Measurements from ENCODE around the gene NOC4L.
"Not testable (repeated sequence)": the region's sequence is repeated elsewhere in the genome, so short reads cannot be mapped to it uniquely, and the experiment has no call there.

Gene NOC4L

DNA sequence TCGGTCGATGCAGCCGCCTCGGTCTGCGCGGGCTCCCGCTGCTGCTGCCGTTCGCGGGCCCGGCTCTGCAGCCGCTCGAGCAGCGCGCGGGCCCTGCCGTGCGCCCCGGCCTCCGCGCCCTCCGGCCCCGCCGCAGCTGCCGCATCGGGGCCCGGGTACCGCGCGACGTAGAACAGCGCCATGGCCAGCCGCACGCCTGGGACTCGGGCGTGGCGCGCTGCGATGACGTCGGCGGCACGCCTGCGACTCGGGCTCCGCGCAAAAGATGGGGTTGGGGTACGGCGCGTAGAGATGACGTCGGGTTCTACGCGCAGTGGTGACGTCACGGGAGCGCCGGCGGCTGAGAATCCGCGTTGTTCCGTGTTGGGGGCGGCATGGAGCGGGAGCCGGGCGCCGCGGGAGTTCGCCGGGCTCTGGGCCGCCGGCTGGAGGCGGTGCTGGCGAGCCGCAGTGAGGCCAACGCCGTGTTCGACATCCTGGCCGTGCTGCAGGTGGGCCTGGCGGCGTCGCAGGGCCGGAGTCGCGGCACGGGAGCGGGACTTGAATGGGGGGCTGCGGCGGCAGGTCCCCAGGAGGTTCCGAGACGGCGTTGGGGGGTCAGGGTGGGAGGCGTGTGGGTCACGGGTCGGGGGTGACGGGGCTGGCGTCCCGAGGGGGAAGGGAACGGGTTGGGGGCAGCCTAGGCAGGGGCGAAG, at the start of gene NOC4L, which contains the start of gene DDX51:
Gene NOC4L (plus strand): TSS at position 343 of the 695 bp plus-strand sequence. CDS start 32 bp downstream, at position 375.
Gene DDX51 (minus strand): TSS at position 205 of the 695 bp plus-strand sequence. CDS start 23 bp downstream, at position 182.
- DNase-seq = peak; percentile 73 to 94

DNA sequence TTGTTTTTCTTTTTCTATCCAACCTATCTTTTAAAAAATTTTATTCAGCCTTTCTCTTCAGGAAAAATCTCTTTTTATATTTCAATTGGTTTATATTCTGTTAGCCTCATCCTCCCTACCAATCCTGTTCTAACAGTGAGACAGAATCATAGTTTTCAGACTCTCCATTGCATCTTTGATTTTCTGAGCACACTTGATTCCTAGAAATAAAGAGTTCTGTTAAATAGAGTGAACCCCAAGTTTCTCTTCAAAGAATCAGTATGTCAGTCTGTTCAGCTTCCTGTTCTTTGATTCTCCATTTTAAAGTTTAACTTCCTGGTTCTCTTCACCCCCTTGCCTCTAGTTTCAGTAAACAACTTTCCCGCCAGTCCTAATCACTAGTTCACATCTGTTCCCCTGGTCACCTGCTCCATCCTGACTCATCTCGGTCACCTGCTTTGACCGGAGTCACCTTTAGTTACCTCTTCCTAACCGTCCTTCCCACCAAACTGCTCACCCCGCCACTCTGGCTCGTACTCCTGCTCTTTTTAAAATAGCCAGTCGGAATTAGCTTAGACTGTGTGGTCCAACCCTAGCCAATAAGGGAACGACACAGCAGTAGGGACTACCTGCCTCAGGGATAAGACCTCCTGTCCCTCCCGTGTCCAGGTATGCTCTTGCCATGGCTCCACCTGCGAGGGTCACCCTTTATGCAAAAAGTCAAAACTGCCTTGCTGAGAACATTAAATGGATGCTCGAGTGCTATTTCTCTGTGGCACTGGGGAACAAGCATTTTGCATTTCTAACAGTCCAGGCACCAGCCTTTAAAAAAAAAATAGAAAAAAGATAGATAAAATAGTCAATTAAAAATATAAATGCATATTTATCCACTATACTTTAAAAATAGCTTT, 48.5 kb upstream of the NOC4L start:
- DNase-seq = no peak

DNA sequence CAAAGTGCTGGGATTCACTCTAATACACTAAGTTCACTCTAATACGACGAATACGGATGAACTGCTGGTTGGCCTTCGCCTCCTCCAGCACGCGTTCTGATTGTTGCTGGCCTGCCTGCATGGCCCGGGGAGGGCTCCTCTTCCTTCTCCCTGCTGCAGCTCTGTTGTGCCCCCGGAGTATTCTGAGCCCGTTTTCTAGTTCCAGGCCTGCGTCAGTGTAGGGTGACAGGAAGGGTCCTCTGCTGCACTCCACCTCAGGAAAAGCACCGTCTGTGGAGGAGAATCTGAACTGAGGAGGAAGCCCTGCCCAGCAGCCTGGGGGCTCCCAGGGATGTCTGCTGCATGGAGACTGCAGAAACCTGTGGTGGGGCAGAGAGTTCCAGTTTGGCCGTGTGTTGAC, 44.5 kb upstream of the NOC4L start:
- DNase-seq = no peak

DNA sequence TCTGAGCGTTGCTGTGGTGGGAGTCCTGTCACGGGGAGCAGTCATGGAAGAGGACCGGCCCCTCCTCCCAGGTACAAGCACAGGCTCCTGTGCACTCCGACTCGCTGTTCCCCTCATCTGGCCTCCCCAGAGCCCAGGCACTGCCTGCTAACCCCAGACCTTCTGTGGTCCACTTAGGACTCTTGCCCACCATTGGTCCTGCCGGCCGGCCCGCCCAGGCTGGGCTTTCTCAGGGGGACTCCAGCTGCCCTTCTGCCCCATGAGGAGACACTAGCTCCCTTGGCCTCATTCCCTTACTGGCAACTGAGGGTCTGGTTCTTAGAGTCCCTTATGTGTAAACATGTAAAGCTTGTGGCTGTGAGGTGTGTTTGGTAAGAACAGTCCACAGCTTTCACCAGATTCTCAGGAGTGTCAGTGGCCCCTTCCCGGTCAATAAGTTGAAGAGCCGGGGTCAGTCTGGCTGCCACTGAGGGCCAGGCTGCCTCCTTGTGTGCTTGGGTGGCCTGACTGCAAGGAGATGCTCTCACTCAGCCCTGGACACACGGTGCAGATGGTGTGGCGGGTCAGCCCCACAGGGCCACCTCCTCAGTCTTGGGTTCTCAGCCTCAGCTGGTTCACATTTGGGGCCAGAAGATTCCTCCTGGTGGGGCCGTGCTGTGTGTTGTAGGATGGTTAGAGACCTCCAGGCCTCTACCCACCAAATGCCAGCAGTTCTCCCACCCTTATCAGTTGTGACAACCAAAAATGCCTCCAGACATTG, 43.8 kb upstream of the NOC4L start:
- no peak for DNase-seq

DNA sequence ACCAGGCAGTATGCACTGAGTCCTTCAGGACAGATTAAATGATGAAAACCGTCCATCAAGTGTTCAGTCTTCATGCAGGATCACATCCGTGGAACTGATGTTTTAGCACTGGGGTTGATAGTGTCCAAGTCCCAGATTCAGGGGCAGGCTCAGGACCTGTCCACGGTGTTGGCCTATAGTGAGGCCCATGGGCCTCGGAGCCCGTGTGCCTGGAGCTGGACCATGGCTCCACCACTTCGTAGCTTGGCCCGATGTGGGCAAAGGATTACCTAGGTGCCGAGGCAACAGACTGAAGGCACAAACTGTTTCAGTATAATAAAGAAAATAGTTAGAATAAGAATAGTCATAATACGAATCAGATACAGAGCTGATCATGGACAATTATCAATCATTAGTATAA, 42.0 kb upstream of the NOC4L start:
- no peak for DNase-seq

DNA sequence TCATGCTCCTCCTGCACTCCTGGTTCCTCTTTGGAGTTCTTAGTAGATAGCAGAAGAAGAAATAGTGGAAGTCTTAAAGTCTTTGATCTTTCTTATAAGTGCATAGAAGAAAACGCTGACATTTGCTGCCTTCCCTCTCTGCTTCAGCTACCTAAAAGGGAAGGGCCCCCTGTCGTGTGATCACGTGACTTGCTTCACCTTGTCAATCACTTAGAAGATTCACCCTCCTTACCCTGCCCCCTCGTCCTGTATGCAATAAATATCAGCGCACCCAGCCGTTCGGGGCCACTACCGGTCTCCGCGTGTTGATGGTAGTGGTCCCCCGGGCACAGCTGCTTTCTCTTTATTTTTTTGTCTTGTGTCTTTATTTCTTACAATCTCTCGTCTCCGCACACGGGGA, 41.2 kb upstream of the NOC4L start:
- DNase-seq = not testable (repeated sequence)

DNA sequence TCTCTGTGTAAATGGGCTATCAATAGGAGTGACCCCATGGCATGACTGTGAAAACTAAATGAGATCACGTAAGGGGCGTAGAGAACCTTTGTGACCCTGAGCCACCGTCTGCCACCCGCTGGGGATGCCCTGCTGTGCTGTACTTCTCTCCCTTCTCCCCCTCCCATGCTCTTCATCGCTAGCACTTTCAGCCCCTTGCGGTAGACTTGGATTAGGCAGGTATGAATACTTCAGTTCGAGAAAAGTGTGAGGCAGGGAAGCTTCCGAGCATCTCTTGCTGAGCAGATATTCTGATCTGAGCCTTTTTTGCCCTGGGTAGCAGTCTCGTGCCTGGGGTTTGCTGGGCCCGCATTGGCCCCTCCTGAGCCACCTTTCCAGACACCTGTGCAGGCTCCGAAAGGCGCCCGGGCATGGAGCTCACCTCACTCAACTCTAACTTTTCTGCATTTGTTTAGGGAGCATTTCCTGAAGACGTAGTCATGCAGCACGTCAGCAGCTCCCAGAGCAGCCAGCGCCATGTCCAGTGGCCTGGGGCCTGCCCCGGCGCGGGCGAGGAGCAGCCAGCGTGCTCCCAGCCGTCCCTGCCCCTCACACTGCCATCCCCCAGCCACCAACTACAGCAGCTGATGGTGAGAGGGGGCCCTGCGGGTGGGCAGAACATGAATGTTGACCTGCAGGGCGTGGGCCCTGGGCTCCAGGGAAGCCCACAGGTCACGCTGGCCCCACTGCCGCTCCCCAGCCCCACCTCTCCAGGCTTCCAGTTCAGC, 40.5 kb upstream of the NOC4L start:
- no peak for DNase-seq

DNA sequence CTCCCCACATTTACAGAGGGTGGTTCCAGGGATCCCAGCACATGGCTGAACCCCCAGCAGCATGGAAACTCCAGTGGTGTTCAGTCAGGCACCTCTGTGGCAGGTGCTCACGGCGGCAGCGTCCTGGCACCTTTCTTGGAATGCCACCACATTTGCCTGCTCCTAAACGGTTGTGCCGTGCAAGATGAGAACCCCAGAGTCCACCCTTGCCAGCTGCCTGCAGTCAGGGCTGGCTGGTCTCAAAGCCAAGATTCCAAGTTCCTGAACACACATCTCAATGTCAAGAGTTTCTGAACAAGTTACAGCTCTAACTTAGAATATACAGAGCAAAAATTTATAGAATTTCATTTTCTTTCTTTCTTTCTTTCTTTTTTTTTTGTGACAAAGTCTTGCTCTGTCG, 38.8 kb upstream of the NOC4L start:
- no peak for DNase-seq

DNA sequence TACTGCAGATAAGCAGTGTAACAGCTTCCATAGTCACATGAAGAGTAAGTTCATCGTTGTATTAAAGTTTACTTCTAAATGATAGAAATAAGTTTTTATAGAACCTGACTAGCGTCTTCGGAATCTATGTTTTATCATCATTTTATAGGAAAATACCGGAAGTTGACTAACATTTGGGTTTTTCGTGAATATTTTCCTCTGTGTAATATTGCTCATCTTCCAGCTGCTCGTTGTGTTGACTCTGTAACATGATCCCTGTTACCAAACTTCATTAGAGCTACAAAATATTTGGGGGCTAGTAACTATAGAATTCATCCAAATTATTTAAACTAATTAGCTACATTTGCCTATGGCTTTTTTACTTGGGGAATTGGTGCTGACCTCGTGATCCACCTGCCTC, 37.3 kb upstream of the NOC4L start:
- no peak for DNase-seq

DNA sequence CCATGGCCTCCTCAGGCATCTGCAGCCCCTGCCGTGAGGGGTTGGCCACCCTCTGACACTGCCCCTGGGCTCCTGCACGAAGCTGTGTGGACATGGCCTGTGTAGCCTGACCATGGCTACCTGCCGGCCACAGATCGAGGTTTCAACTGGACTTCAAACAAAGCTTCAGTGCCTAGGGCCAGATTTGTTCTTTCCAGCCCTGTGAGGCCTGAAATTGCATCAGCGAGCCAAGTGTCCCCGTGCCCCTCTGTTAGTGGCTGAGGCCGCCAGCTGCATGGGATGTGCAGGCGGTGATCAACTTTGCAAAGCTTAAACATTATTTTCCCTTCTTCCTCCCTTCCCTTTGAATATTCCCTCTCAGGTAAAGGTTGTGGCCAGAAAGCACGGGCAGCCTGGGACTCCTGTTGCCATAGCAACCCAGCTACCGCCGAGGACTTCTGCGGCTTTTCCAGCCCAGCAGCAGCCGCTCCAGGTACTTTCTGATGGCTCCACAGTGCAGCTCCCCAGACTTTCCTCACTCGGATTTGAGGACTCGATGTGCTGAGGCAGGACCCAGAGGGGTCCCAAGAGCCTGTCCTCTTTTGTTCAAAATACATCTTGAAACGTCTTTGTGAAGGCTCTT, 35.9 kb upstream of the NOC4L start:
- DNase-seq = peak; percentile 15 to 76

DNA sequence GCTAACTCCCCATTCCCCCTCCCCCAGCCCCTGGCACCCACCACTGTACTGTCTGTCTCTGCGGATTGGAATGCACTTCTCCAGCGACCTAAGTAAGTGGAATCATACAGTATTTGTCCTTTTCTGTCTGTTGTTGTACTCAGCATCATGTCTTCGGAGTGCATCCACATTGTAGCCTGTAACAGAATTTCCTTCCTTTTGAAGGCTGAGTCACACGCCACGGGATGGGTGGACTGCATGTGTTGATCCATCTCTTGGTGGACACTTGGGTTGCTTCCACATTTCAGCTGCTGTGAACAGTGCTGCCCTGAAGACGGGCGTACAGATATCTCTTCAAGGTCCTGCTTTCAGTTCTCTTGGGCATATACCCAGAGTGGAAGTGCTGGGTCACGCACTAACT, 34.5 kb upstream of the NOC4L start:
- no peak for DNase-seq

DNA sequence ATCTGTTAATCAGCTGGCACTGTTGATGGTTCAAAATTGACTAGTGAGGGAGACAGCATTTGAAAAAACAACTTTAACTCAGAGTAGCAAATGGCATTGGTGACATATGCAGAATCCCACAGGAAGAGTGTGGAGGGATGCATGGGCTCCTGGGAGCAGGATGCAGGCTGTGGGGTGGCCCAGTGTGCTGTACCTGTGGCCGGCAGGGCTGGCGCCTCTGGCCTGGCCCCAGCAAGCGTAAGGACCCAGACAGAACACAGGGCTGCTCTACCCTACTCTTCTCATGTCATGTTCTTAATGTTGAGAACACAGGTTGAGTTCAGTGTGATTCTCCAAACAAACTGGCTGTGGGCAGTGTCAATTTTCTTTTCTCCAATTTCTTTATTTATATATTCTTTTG, 33.6 kb upstream of the NOC4L start:
- no peak for DNase-seq

DNA sequence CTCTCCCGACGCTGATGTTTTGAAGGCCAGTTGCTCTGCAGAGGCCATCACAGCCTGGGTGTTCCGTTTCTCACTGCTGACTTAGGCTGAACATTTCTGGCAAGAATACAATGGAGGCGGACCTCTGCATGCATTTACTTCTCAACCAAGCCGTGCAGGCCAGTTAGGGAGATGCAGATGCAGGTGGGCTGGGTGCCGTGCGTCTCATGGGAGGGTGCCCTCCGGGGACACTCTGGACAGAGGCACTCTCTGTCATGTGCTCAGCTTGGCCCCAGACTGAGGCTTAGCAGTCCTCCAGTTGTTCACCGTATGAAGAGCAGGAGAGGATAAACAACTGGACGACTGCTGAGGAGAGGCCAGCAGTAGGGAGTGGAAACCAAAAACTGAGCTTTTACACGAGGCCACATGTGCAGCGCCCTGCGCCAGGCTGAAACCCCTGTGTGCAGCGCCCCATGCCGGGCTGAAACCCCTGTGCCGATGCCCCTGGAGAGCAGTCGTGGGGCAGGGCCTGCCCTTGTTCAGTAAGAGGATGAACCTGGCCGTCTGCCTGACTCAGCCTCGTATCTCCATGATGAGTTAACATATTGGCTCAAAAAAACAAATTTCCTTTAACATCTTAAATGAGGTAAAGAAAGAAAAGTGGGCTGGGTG, 32.5 kb upstream of the NOC4L start:
- no peak for DNase-seq

DNA sequence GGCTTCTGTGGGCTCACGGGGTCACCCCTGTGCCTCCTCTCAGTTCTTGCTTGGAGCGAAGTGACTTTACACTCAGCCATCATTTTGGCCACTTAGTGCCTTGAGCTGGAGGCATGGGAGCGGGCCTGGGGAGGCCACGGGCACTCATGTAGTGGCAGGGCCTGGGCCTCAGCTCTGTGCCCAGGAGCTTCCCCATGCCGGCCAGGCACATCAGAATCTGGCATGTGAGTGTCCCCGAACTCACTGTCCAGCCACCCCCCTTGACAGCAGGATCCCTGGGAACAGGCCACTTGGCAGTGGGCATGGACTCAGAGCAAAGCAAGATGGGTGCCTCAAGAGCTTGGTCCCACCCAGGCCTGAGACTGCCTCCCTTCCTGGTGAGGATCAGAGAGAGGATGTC, 29.6 kb upstream of the NOC4L start:
- DNase-seq = no peak

DNA sequence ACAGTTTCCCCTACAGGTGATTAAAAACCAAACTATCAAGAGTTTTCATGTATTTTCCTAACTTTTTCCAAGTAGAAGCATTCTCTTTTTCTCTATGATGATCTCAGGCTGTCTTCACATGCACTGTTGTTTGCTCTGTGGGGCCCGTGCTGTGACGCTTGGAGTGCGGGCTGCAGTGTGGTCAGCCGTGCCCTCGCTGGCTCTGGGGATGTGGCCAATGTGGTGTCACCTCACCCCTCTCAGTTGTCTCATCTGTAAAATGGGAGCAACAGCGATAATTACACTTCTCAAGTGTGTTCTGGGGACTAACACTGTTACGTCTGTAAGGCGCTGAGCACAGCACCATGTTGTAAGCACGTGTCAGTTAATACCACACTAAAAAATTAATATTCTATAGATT, 28.8 kb upstream of the NOC4L start:
- DNase-seq = no peak

DNA sequence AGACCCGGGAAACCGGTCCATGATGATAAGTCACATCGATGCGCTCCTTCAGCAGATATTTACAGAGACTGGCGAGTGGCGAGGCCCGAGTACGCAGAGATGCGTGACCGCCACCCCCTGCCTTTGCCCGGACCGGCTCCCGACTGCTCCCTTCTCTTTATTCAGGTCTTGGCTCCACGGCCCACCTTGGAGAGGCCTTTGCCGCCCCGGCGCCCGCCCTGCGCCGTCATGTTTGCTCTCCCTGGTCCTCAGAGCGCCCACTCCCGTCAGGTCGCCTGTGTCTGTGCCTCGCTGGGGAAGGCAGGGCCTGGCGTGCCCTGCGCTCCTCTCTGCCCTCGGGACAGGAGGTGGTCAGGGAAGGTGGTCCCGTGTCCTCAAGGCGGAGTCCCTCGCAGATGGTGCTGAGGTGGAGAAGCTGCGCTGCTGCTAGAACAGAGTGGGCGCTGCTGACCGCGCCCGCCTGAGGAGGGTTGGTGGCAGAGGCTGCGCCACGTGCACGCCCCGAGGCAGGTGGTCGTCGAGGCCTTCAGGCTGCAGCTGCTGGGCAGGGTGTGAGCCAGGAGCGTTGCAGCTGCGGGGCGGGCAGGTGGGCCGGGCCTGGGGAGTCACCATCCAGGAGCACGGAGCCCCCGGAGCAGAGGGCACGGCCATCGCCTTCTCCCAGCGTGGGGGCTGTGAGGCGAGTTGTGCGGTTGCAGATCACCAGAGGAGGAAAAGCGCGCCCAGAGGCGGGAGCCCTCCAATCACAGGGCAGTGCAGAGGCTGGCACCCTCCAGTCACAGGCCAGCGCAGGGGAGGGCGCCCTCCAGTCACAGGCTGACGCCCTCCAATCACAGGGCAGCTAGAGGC, 27.3 kb upstream of the NOC4L start:
- no peak for DNase-seq

DNA sequence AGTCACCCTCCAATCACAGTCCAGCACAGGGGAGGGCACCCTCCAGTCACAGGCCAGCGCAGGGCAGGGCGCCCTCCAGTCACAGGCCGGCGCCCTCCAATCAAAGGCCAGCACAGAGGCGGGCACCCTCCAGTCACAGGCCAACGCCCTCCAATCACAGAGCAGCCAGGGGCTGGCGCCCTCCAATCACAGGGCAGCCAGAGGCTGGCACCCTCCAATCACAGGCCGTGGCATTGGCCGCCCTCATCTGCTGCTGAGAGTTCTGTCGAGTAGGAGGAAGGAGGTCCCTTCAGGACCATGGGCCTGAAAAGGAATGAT, 26.7 kb upstream of the NOC4L start:
- DNase-seq = no peak

DNA sequence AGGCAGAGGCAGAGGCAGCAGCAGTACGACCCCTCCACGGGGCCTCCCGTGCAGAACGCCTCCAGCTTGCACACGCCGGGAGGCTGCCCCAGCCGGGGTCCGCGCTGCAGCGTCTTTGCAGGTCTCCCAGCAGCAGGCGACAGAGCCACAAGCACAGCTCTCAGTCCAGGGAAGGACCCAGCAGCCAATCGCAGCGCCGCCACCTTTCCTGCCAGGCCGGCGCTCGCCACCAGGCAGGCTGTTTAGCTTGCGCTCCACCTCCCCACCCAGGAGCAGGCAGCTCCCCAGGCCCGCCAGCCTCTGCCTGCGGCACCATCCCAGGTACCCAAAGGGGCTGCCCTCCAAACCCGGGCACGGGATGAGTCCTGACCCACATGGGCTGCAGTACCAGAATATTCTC, 25.4 kb upstream of the NOC4L start:
- DNase-seq = no peak

DNA sequence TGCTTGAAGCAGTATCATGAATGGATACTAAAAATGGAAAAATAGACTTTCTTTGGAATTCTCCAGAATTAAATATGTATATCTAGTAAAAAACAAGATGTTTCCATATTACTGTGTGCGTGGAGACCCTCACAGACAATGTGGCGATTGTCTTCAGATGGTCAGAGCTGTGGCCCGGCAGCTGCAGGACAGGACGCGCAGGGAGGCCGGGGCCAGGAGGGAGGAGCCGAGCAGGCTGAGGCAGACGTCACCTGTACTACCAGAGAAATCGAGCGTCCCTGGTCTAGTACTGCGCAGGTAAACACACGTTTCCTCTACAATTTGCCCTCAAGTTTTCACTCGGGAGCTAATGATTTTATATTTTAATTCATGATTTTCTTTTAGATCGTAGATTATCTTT, 23.0 kb upstream of the NOC4L start:
- peak; percentile 87 to 89 for DNase-seq

DNA sequence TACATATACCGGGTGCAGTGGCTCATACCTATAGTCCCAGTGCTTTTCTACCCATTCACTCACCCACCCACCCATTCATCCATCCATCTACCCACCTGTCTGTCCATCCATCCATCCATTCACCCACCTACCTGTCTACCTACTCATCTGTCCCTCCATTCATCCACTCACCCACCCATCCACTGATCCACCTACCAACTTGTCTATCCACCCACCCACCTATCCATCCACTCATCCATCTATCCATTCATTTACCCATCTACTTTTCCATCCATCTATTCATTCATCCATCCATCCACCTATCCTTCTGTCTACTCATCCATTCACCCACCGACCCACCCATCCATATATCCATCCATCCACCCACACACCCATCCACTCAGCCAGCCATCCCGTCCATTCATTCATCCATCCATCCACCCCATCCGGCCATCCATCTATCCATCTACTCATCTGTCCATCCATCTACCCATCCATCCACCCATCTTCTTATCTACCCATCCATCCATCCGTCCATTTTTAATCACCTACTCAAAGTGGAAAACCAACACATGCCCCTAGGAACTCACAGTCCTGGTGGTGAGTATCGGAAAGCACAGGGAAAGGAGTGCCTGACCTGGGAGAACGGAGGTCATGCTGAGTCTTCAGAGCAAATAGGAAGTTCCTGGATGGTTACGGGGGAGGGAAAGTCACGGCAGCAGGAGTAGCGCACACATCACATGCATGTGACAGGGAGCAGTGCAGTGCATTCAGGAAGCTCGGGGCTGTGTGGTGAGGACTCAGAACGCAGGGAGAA, 20.1 kb upstream of the NOC4L start:
- no peak for DNase-seq
